Ishikawa (cell line): ENCODE data around the gene NCAPH2.

ENCODE experiments used
- CEBPB ChIP-seq: IDR thresholded peaks from 2 replicates; pipeline ENCODE4 v1.6.1; 2012
- CREB1 ChIP-seq: IDR thresholded peaks from 2 replicates; pipeline ENCODE4 v1.6.1; 2012; ENCODE audit warnings: low read depth
- EGR1 ChIP-seq: IDR thresholded peaks from 2 replicates; pipeline ENCODE4 v1.6.1; 2012
- EP300 ChIP-seq: IDR thresholded peaks from 2 replicates; pipeline ENCODE4 v1.6.1; 2012; ENCODE audit warnings: borderline replicate concordance
- FOXM1 ChIP-seq: IDR thresholded peaks from 2 replicates; pipeline ENCODE4 v1.6.1; 2012; ENCODE audit warnings: low read depth, borderline replicate concordance
- MAX ChIP-seq: IDR thresholded peaks from 2 replicates; pipeline ENCODE4 v1.6.1; 2012
- NFIC ChIP-seq: IDR thresholded peaks from 2 replicates; pipeline ENCODE4 v1.6.1; 2012
- RAD21 ChIP-seq: IDR thresholded peaks from 2 replicates; pipeline ENCODE4 v1.6.1; 2012; ENCODE audit warnings: low read depth
- TAF1 ChIP-seq: IDR thresholded peaks from 2 replicates; pipeline ENCODE4 v1.6.1; 2012; ENCODE audit warnings: low read depth, mild to moderate bottlenecking
- TCF12 ChIP-seq: IDR thresholded peaks from 2 replicates; pipeline ENCODE4 v1.6.1; 2012; ENCODE audit warnings: low read depth
- TEAD4 ChIP-seq: IDR thresholded peaks from 2 replicates; pipeline ENCODE4 v1.6.1; 2012
- YY1 ChIP-seq: IDR thresholded peaks from 2 replicates; pipeline ENCODE4 v1.6.1; 2012; ENCODE audit warnings: low read depth
- ZBTB7A ChIP-seq: IDR thresholded peaks from 2 replicates; pipeline ENCODE4 v1.6.1; 2012; ENCODE audit warnings: low read depth
- TF ChIP-seq, protein P1 (sequence below): IDR thresholded peaks from 2 replicates; pipeline ENCODE4 v1.6.1; 2012
- TF ChIP-seq, protein P2 (sequence below): IDR thresholded peaks from 2 replicates; pipeline ENCODE4 v1.6.1; 2012; ENCODE audit warnings: low read depth, mild to moderate bottlenecking

The NCAPH2 gene

DNA sequence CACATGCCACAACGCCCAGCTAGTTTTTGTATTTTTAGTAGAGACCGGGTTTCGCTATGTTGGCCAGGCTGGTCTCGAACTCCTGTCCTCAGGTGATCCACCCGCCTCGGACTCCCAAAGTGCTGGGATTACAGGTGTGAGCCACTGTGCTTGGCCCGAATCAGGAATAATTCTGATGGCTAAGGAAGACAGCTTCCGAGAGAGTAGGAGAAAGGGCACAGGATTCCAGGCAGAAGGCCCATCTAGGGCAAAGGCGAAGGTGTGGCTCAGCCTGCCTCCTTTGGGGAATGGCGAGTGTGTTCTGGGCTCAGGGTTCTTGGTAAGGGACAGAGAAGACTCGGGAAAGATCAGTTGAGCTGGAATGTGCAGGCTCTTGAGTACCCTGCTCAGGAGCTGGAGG lies 56.3 kb downstream of the NCAPH2 start:
- TF ChIP-seq EP300 = no peak
- TF ChIP-seq TAF1 = no peak
- TF ChIP-seq NFIC = no peak
- no peak for TF ChIP-seq YY1
- TF ChIP-seq, protein P1, sequence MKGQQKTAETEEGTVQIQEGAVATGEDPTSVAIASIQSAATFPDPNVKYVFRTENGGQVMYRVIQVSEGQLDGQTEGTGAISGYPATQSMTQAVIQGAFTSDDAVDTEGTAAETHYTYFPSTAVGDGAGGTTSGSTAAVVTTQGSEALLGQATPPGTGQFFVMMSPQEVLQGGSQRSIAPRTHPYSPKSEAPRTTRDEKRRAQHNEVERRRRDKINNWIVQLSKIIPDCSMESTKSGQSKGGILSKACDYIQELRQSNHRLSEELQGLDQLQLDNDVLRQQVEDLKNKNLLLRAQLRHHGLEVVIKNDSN = no peak
- TF ChIP-seq TCF12 = no peak
- TF ChIP-seq TEAD4 = no peak
- no peak for TF ChIP-seq ZBTB7A
- TF ChIP-seq, protein P2, sequence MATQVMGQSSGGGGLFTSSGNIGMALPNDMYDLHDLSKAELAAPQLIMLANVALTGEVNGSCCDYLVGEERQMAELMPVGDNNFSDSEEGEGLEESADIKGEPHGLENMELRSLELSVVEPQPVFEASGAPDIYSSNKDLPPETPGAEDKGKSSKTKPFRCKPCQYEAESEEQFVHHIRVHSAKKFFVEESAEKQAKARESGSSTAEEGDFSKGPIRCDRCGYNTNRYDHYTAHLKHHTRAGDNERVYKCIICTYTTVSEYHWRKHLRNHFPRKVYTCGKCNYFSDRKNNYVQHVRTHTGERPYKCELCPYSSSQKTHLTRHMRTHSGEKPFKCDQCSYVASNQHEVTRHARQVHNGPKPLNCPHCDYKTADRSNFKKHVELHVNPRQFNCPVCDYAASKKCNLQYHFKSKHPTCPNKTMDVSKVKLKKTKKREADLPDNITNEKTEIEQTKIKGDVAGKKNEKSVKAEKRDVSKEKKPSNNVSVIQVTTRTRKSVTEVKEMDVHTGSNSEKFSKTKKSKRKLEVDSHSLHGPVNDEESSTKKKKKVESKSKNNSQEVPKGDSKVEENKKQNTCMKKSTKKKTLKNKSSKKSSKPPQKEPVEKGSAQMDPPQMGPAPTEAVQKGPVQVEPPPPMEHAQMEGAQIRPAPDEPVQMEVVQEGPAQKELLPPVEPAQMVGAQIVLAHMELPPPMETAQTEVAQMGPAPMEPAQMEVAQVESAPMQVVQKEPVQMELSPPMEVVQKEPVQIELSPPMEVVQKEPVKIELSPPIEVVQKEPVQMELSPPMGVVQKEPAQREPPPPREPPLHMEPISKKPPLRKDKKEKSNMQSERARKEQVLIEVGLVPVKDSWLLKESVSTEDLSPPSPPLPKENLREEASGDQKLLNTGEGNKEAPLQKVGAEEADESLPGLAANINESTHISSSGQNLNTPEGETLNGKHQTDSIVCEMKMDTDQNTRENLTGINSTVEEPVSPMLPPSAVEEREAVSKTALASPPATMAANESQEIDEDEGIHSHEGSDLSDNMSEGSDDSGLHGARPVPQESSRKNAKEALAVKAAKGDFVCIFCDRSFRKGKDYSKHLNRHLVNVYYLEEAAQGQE = no peak

GRCh38 chr22:50567721-50568252 lies 59.8 kb downstream of the NCAPH2 start:
- TF ChIP-seq NFIC (no peak), FOXM1 (no peak), MAX (no peak), TCF12 (no peak), TEAD4 (no peak), EGR1 (no peak), CEBPB (no peak), RAD21 (no peak), ZBTB7A (no peak), YY1 (no peak)
- TF ChIP-seq, protein P2 = no peak

GRCh38 chr22:50568626-50569025 lies 60.6 kb downstream of the NCAPH2 start:
- TF ChIP-seq ZBTB7A (no peak), MAX (no peak), TCF12 (no peak), CEBPB (no peak), FOXM1 (no peak), TEAD4 (no peak), EP300 (no peak), RAD21 (no peak), YY1 (no peak)
- TF ChIP-seq, protein P2 = no peak

GRCh38 chr22:50569041-50569459 lies 61.0 kb downstream of the NCAPH2 start:
- TF ChIP-seq CEBPB (no peak), CREB1 (no peak), TEAD4 (no peak), ZBTB7A (no peak), NFIC (no peak), MAX (no peak), EP300 (no peak), FOXM1 (no peak), TCF12 (no peak), RAD21 (no peak), TAF1 (no peak), EGR1 (no peak), YY1 (no peak)
- TF ChIP-seq, protein P1 = no peak
- TF ChIP-seq, protein P2 = no peak
